Measurements from ENCODE around the gene SIK1.
"Not testable (repeated sequence)": the region's sequence is repeated elsewhere in the genome, so short reads cannot be mapped to it uniquely, and the experiment has no call there.

Gene SIK1

DNA sequence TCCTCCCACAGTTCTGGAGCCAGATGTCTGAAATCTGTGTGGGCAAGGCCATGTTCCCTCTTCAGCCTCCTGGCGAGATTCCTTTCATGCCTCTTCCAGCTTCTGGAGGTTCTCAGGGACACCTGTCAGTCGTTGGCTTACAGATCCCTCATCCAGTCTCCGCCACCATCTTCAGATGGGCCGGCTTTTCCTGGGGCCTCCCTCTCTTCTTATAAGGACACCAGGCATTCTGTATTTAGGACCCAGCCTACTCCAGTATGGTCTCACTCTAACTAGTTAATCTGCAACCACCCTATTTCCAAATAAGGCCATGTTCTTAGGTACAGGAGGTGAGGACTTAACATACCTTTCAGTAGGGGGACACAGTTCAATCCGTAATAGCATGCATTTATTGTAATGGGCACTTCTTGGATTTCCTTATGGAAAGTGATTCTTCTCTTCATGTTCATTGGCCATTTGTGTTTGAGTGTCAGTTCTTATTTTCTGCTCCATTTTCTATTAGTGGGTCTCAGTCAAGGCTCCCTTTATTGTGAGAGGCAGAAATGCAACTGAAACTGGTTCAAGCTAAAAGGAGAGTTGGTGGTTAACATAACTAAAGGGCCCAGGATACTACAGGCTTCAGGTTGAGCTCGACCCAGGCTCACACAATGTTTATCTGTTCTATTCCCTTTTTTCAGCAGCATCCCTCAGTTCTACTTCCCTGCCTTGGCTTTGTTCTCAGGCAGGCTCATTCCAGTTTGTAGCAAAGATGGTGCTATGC is 12.6 kb upstream of the SIK1 start:
- not testable (repeated sequence) for DNase-seq

DNA sequence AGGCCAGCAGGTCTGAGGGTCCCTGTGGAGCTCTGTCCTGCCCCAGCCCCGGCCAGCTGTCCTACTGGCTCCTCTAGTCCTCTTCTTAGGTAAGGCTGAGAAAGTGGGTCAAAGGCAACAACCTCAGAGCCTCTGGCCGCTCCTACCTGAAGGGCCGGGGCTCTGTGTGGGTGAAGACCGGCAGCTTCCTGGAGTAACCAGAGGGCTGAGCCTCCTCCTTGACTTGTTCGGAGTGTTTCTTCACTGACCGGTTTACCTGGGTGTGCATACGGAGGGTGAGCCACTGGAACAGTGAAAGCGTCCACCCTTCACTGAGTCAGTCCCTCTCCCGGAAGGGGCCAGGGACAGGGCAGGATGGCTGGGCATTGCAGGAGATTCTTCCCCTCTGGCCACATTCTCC is 9.3 kb upstream of the SIK1 start:
- not testable (repeated sequence) for DNase-seq

DNA sequence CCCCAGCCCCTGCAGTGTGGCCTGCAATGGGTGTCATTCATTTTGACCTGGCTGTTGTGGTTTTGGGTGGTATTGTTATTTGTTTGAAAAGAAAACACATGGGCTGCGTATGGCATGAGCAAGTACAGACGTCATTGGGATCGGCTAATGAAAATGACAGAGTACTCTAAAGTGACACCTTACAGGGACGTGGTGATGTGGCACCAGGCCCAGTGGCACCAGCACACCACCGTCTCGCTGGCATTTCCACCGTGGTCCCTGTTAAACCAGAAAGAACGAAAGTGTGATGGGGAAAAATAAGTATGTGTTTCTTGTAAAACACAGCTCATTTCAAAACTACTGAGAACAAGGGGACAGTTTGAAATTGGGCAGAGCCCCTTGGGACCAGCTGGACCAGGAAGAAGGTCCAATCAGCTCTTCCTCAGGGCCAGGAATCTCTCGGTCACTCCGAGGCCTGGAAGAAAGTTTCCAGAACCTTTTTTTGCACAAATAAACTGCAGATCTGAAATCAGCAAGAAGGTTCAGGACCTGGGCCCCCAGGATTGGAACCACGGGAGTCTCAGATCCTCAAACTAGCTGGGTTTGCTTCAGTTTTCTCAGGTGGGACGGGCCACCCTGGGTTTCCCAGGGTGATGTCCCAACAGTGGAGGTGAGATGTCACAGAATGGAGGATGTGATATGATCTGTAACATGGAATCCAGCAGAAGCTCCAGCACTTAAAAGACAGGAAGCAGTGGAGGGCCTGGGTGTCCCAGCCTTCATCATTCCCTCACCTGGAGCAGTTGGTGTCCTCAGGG is 6.6 kb upstream of the SIK1 start:
- not testable (repeated sequence) for DNase-seq

DNA sequence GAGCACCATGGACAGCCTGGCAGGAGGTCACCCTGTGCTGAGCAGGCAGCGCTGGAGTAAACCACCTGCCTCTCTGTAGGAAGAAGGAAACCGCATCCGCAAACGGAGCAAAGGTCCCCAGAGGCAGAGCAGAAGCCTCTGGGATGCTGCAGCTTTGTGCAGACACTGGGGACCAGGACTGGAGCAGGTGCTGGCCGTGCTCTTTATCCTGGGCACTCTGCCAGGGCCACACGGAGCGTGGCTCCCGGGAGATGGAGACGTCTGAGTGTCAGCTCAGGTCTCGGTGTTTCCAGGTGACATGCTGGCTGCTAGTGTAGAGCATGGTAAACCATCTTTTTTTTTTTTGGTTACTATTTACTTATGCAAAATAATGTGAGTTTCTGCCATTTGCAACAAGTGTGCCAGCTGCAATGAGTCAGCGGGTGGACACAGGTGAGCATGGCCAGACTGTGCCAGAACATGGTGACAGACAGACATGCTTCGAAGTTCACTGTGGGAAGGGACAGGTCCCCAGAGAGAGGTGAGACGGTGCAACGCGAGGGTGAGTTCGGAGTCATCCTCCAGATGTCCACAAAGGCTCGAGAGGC is 4.0 kb upstream of the SIK1 start:
- DNase-seq: not testable (repeated sequence)

DNA sequence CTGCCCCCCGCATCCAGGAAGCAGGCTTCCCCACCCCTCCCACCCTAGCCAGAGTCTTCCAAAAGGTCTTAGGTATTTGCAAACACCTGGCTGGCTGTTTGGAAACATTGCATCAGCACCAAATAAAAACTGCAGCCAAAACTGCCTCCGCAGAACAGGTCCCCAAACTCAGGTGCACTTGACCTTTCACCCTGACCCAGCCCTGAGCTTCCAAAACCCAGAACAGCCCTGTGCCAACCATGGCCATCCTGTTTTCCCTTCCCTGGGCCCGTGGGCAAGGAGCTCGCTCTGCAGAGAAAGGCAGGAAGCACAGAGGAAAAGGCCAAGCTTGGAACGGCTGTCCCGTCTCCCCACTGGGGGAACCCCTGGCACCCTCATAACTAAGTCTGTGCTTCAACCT is 2.0 kb upstream of the SIK1 start:
- DNase-seq: not testable (repeated sequence)

DNA sequence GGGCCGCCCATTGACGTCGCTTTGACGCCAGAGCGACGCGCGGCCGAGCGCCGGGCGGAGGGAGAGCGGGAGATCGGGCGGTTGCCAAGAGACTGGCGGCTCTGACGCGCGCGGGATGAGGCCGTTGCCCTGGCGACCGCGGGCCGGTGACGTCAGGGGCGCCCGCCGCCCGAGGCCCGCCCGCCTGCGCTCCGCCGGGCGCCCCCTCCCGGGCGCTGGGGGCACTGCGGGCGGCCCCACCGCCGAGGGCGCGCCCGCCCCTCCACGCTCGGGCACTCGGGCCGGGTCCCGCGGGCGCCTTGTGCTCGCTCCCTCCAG is 270 bp upstream of the SIK1 start:
- DNase-seq: not testable (repeated sequence)

DNA sequence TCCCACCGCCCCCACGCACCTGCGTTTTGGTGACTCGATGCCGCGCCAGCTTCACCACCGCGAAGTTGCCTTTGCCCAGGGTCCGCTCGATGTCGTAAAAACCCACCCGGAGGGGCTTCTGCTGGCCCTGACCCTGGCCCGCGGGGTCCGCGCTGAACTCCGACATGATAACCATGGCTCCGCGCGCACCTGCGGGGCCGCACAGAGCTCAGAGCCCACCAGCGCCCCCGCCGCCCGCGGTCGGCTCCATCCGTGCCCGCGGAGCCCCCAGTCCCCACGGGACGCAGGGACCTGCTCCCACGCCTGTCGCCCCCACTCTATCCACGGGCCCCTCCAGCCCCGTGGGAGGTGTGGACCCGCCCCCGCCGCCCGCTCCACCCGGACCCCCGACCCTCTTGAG is 927 bp downstream of the SIK1 start:
- DNase-seq: not testable (repeated sequence)

DNA sequence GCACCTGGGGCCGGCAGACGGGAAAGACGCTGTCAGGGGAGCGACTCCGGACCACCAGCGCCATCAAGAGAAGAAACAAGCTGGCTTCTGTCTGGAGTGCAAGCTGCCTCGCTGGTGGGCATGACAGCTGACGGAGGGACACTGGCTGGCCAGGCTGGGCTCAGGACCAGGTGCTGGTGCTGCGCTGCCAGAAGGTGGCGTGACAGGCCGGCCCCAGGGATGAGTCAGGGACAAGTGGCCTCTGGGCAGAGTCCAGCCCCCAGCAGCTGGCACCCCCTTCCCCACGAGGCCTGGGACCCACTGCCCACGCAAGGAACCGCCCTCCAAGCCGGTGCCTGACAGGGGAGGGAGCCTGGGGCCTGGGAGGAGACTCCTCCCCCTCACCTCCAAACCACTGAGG is 7.5 kb downstream of the SIK1 start:
- DNase-seq: not testable (repeated sequence)

DNA sequence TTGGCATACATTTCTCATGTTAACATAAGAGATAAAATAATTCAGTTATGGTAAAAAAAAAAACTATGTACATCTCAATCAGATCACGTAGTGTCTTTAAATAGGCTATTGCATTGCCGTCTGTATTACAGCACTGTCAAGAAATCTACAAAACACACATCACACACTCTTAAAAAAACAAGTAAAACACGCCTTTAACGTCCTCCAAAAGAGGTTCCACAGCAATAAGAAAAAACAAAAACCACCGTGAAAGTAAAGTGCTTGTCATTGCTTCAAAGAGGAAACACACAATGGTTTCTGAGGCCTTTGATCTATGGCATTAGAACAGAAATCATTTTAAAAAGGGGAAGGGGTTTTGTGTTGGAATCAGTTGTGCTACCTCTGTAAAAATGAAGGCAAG is 12.4 kb downstream of the SIK1 start:
- DNase-seq: not testable (repeated sequence)

DNA sequence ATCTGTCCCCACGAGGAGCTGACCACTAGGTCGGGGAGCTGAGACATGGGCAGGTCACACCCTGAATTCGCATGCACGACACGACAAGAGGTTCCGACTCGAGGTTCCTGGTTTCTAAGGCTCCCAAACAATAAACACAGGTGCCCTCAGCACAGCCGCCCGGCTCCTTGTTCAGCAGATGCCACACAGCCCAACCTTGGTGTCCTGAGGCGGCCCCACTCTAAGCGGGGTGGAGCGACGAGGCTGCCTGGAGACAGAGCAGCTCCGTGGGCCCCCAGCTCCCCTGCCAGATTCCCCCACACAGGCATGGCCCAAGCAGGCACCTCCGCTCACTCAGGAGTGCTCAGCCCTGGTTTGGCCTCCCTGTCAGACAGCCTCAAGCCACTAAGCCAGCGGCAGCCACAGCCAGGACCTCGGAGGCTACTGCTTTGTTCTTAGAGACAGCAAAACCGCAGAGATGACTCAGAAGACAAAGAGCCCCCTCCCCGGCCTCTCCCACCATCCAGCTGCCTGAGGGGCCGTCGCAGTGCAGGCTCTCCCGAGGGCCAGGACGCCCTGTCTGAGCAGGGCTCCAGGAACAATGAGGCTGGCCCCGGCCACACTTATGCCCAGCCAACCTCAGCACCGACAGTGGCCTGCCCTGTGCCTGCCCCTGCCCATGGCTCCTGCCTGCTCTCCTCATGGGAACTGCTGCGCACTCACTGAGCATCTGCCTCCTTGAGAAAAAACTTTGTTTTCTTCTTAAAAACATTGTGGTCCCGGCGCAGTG is 14.7 kb downstream of the SIK1 start:
- DNase-seq: not testable (repeated sequence)

DNA sequence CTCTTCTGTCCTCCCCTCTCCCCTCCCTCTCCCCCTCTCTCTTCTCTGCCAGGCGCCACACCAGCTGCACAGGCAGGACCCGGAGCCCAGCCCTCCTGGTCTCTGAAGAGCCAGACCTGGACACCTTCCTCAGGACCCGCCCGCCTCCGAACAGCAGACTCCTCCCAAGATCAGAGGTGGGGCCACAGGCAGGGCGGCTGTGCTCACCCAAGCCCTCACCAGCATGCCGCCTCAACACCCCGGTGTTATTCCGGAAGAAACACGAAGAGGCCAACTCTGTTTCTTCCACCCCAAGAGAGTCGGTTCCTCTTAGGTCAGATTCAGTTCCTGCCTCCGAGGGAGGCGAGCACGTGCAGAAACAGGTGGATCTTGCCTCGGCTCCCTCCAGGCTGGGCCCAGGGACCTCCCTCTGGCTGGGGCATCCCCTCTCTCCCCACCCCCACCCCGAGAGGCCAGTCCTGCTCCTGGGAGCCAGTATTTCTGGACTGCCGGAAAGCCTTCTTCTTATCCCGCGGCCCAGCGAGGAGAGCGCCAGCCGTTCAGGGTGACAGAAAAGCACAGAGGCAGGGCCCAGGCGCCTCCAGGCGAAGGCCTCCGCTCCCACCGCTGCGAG is 16.4 kb downstream of the SIK1 start:
- not testable (repeated sequence) for DNase-seq

DNA sequence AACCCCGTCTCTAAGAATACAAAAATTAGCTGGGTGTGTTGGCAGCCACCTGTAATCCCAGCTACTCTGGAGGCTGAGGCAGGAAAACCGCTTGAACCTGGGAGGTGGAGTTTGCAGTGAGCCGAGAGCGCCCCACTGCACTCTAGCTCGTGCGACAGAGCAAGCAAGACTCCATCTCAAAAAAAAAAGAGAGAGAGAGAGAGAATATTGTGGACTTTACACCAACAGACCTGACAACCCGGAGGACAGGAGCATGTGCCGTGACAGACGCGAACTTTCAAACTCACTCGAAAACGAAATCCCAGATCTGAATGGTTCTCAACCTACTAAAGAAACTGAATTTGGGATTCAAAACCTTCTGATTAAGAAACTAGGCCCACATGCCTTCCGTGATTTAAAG is 19.8 kb downstream of the SIK1 start:
- DNase-seq: not testable (repeated sequence)

DNA sequence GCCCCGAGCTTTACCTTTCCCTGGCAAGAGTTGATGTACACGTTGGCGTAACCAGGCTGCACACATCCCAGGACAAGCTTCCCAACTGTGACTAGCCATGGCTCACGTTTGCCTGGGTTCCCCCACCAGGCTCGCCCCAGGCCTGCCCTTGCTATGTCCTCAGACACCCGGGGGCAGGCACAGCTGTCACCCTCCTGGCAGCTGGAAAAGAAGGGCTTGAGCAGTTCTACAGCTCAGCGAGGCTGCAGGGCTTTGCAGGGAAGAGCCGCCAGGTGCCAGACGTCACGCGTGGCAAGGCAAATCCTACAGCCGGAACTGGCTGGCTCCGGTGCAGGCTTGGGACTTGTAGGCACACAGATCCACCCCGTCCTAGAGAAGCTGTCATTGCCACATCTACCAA is 22.5 kb downstream of the SIK1 start:
- not testable (repeated sequence) for DNase-seq

DNA sequence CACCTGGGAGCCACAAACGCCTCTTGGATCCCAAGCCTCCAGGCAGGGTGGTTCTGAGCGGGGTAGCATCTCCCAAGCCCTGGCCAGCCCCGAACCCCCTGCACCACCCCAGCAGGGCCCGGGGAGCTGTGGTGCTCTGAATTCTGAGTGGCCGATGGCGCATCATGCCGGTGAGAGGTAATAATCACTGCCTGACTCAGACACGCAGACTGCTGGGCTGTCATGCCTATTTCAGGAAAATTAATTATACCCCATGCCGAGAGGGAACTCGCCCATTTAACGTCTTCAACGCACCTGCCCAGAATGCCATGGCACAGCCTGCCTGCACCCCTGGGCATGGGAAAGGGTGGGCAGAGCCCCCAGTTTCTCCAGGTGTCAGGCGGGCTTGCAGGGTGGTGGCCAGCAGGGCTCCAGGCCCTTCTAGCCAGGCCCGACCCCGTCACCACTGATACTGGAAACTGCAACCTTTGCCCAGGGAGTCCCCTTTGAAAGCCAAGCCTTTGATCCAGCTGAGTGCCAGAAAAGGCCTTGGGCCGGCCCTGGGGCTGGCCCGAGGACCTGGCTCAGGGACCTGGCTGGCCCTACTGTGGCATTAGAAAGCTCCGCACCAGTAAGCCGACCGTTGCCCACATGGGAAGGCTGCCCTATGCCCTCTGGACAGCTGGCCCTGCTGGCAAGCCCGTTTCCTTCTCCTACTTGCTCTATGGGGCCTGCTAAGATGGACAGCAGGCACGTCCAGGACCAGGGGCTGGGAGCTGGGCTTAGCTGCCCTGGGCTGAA is 23.1 kb downstream of the SIK1 start:
- not testable (repeated sequence) for DNase-seq

DNA sequence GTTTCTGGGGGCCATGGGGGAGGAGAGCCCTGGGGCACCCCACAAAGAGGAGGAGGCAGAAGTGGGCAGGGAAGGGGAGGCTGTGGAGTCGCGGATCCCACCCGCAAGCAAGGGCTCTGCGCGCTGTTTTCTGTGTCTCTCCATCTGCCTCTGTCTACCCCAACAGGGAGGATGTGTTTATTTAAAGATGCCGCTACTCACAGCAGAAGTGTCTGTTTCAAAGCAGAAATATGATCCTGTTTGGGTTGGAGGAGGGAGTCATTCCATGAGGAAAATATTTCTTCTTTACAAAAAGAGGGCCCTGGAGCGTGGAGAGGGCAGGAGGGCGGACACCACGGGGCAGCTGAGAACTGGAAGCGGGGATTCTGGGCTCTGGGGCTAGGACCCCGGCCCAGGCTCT is 25.8 kb downstream of the SIK1 start:
- DNase-seq: not testable (repeated sequence)

DNA sequence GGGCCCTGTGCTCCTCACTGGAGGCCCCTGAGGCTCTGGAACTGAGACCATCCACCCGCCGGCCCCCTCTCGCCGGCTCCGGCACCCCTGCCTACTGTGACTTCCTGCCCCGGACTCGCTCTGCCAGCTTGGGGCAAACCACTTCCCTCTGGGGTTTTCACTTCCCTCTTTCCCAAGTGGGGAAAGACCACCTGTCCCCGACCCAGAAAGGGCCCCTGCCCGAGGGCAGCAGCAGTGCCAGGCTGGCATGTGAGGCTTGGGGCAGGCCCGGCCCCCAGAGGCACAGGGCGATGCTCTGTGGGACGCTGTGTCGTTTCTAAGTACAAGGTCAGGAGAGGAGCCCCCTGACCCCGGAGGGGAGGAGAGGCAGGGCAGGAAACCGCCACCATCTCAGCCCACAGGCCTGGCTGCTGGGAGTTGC is 27.3 kb downstream of the SIK1 start:
- not testable (repeated sequence) for DNase-seq

DNA sequence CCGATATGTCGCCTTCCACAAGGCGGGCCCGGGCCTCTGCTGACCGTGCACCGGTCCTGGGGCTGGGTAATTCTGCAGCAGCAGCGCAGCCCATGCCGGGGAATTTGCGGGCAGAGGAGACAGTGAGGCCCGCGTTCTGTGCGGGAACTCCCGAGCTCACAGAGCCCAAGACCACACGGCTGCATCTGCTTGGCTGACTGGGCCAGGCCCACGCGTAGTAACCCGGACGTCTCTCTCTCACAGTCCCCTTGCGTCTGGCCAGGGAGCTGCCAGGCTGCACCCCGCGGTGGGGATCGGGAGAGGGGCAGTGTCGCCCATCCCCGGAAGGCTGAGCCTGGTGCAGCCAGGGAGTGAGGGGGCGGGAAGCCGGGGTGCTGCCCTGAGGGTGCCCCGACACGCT is 27.8 kb downstream of the SIK1 start:
- not testable (repeated sequence) for DNase-seq

DNA sequence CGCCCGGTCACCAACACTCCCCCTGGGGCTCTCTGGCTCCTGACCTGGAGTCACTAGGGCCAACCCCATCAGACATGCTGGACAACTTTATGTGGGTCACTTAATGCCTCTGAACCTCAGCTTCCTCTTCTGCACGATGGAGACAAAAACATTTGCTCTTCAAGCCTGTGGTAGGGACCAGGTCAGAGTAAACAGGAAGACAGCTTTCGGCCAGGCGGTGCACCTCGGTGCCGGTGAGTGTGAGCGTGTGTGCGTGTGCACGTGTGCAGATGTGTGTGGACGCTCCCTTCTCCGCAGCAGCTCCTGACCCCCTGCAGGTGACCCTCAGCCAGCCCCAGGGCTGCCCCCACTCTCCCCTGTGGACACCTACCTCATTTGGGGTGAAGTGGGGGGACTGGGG is 28.4 kb downstream of the SIK1 start:
- DNase-seq: not testable (repeated sequence)

DNA sequence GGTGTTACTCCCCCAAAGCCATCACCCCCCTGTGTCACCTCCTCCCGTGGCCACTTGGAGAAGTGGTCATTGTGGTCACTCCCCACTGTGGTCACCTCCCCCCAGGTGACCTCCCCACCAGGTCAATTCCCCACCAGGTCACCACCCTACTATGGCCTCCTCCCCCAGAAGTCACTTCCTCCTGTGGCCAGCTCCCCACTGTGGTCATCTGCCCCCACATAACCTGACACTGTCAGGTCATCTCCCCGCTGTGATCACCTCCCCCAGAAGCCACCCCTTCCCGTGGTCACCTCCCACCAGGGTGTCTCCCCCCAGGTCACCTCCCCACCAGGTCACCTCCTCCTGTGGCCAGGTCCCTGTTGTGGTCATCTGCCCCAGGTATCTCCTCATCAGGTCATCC is 28.9 kb downstream of the SIK1 start:
- DNase-seq: not testable (repeated sequence)

DNA sequence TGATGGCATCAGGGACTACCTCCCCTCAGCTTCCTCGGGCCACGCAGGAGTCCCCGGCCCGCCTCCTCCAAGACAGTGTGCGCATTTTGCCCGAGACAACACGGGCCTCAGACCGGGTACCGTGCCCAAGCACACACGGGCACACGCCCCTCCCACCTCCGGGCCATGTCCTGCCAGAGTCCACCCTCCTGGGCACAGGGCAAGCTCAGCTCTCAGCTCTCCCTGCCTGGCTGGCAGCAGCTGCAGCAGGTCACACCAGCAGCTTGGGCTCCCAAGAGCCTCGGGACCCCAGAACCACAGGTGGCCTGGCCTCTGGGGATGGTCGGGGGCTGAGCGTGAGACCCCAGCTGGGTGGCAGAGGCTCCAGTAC is 29.5 kb downstream of the SIK1 start:
- not testable (repeated sequence) for DNase-seq

DNA sequence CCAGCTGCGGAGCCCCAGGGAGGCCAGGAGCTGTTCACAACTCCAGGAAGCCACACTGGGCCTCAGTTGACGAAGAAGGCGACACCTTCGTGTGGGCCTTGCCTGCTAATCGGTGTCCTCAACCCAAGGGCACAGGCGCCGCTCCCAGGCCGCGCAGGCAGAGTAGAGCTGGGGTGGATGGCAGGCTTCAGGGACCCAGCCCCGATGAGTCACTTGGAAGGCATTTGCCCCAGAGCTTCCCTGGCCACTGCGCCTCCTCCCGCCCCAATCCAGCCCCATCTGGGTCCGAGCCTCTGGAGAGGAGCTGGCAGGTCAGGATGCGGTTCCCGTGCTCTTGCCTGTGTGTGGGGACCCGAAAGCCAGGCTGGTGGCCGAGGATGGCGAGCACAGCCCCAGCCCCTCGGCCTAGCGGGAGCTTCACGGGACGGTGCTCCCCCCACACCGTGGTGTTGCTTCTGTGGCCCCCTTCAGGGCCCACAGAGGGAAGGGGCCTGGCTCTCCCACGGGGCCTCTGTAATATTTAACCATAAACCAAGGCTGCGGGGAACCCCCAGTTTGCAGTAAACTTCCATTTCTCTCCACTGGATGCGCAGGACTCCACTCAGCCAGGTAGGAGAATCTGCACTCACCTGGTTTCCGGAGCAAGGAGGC is 30.0 kb downstream of the SIK1 start:
- not testable (repeated sequence) for DNase-seq
